ENCODE measurements around the gene DNAH17.

The DNAH17 gene

DNA sequence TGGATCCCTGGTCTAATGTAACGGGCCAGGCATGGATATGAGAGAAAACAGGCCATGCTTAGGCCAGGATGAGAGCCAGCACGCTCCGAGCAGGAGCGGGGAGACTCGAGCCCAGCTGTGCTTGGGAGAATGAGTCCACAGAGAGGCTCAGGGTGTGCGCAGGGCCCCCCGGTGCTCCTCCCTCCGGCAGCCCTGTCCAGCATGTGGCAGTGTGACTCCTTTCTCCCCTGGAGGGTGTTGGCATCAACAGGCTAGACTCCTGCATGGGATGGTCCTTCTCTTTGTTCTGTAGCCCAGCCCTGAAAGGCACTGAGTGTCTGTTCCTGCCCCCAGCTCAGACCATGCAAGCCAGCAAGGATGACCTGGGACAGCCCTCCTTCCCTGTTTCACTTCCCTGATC lies 175.3 kb downstream of the DNAH17 start:
- no peak for DNase-seq

DNA sequence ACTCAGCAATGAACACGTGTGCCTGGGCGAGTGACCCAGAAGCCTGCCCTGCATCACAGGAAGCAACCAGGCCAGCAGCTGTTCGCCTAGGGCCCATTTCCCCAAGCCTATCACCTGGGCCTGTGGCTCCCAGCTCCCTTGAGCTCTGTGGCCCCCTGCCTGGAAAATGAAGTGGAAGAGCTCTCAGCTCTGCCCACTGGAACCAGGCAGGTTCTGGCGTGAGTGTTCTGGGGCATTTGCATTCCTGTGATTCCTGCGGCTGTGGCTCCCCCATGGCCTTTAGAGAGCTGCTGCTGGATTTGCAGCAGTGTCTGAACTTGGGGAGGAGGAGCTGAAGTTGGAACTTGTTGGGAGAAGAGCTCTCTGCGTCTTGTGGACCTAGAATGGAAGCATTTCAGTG lies 175.9 kb downstream of the DNAH17 start:
- DNase-seq, result no peak

DNA sequence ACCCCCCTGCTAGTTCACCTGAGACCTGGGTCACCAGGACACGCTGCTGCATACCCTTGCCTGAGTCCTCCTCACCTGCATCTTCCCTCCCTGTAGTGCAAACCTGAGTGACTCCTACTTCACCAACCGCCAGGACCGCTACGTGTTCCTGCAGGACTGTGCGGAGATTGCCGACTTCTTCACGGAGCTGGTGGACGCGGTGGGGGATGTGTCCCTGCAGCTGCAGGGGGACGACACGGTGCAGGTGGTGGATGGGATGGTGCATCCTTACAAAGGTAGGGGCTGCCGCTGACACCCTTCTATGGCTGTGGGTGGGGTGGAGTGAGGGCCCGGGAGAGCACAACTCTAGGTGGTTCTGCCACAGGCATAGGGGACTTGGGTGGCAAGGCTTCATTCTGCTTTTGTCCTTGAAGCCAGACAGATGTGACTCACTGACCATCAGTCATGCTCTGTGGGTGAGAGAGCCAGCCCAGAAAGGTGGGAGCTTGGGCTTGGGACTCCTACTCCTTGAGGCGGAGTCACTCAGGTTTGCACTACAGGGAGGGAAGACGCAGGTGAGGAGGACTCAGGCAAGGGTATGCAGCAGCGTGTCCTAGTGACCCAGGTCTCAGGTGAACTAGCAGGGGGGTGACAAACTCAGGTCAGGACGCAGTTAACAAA lies 176.5 kb downstream of the DNAH17 start:
- no peak for DNase-seq

DNA sequence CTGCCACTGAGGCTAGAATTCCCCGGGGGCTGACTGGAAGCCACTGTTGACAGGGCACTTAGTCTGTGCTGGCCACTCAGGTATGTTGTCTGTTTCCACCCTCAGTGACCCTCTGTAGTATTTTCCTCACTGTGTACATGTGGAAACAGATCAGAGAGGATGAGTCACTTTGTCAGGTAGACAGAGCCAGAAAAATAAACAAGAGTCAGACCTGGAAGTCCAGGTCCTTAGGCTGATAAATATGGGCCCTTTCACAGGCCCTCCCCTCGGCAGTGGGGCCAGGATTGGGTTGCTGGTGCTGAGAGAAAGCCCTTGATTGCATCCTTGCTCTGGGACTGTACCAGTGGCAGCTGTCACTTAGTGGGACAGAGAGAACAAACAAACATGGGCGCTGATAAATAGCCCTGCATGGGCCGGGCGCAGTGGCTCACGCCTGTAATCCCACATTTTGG lies 177.5 kb downstream of the DNAH17 start:
- DNase-seq, result no peak

DNA sequence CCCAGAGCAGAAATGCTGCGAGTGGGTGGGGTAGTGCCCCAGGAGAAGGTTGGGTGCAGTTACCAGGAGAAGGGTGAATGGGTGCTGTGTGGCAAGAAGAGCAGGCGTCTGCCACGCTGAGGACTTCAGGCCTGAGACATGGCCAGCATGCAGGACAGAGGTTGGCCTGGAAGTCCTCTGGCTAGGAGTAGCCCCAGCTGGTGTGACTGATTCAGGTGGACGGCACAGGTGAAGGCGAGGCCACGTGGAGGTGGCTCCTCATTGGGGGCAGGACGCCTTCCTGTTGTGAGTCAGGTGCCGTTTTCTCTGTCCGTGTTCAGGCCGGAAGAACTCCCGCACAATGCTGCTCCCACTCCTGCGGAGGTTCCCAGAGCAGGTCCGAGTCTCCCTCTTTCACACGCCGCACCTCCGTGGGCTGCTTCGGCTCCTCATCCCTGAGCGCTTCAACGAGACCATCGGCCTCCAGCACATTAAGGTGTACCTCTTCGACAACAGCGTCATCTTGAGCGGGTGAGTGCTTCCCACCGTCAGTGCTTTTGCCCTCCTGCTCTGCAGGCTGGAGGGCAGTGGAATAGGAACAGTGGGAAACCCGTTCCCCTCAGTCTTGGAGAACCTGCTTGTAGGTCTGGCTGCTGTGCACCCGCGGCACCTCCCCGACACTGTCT lies 178.0 kb downstream of the DNAH17 start:
- DNase-seq, result no peak

DNA sequence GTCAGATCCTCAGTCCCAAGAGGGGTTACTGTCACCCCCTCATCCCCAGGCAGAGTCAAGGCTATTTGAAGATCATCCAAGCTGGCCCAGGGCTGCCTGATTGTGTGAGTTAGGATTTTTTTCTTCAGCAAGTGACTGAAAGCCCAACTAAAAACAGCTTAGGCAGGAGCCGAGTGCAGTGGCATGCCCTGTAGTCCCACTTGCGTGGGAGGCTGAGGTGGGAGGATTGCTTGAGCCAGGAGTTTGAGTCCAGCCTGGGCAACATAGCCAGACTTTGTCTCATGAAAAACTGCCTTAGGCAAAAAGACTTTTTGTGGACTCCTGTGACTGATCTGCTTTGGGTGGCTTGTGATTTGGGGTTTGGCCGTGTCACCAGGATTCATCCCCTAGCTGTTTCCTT lies 178.8 kb downstream of the DNAH17 start:
- DNase-seq, result no peak

DNA sequence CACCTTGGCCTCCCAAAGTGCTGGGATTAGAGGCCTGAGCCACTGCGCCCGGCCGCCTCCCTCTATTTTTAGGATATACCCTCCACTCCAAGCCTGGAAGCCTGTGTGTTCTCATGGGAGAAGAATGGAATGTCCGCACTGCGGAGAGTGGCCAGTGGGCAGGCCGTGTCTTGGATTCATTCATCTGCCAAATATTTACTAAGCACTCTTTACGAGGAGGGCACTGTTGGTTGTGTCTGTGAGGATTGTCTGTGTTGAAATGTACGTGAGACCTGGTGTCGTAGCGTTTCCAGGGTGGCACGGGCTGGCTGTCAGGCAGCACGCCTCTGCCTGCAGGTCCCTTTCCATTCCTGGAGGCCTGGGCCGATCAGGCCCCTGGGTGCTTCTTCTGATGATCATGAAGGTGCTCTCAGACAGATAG lies 179.5 kb downstream of the DNAH17 start:
- no peak for DNase-seq

DNA sequence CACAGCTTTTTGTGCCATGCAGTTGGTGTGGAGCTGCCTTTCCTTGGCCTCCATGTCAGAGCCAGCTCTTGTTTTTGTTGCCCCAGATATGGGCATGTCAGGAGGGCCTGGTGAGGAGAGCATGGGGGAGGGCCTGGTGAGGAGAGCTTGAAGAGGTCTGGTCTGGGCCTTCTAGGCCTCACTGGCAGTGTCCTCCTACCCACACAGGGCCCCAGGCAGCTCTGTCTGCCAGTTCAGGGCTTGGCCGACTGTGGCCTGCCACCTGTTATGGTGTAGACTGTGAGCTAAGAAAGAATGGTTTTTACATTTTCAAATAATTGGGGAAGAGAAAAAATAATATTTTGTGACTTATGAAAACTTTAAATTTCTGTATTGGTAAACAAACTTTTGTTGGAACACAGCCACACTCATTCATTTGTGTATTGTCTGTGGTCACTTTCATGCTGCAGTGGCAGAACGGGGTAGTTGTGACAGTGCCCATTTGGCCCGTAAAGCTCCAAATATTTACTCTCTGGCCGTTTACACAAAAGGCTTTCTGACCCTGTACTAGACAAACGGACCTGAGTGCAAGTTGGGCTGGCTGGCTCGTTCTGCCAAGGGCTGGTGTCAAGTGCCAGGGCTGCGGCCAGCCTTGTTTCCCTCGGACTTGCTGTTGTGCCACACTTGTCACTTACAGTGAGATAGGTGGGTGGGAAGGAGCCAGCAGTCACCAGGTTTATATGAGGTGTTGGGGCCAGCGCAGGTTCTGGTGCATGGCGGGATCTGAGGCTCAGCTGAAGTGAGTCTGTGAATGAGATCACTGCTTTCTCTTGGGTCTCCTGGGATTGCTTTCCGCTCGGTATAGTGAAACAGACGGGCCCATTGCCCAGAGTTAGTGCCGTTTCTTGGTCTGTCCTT lies 180.5 kb downstream of the DNAH17 start:
- no peak for DNase-seq

DNA sequence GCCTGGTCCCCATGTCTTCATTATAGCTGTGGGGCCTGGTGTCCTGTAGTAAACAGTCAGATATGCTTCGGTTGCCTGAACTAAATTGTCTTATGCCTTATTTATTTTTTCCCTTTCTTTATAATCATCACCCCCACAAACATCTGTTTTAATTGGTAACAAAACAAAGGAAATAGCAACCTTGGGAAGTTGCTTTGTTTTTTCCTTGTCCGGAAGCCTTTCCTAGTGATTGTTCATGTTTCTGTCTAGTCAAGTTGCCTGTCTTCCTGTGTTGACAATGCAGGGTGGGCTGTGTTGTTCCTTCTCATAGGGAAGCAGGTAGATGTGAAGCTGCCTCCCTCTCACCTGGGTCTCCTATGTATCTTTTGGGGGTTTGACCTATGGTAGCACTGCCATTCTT lies 182.0 kb downstream of the DNAH17 start:
- DNase-seq, result no peak

DNA sequence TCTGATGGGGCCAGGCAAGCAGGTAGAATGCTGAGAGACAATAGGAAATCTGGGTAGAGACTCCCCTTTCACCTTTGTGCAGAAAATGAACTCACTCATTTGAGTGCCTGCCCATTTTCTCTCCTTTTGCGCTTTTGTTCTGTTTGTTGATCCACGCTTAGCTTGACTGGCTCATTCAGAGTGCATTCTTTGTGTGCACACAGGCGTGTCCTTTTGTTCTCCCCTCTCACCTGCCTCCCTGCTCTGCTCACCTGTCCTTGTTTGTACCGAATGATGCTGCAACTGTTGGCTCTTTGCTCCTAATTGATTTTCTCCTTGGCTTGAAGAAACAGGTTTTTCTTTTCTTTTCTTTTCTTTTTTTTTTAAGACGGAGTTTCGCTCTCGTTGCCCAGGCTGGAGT lies 183.0 kb downstream of the DNAH17 start:
- DNase-seq, result no peak

DNA sequence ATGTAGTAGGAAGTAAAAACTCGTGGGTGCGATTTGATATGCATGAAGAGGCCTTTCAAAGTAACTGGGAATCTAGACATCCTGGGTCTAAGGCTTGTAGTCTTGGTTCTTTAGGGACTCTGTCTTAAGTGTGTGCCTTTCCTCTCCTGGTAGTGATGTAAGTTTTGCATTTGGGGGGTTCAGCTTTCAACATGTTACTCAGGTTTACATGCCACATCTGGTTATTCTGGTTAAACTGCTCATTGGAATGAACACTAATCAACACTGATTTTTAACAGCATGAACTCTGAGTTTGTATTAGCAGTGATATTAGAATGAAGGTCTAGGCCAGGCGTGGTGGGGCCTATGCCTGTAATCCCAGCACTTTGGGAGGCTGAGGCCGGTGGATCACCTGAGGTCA lies 183.6 kb downstream of the DNAH17 start:
- DNase-seq, result no peak

DNA sequence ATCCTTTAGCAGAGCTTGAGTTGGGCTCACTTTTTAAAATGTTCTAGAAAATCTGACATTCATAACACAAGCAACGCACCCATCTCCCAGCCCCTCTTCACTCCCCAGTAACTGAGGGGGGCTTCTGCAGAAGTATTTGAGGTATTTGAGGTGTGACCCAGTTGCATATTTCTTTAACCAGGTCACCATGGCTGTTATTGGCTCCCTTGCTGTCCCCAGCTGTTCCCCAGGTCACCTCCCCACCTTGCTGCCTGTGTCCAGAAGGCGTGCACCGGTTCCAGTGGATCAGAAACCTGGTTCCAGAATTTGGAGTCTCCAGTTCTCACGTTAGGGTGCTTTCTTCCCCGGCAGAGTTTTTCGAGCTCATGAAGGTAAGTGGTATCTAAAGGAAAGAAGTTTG lies 184.9 kb downstream of the DNAH17 start:
- DNase-seq, result no peak

DNA sequence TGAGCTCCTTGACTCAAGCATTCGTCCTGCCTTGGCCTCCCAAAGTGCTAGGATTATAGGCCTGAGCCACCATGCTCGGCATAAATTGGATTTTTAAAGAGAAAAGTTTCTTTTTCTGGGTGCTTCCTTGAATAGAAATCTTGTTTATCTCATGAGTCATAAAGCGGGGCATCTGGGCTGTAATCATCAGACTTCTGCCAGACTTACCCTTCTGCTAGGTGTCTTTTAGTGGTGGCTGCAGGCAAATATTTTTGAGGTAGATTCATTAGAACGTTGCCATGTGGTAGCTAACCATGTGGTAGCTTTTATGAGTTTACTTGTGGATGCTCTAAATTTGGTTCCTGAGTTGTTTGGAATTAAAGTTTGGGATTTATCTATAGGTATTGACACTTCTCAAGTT lies 185.4 kb downstream of the DNAH17 start:
- no peak for DNase-seq

DNA sequence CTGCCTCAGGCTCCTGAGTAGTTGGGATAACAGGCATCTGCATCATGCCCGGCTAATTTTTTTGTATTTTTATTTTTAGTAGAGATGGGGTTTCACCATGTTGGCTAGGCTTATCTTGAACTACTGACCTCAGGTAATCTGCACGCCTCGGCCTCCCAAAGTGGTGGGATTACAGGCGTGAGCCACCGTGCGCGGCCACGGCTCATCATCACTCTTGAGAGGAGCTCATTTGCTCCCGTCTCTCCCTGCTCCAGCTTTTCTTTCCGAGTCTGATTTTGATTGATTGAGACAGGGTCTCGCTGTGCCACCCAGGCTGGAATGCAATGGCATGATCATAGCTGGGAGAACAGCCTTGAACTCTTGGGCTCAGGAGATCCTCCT lies 186.2 kb downstream of the DNAH17 start:
- DNase-seq, result no peak

DNA sequence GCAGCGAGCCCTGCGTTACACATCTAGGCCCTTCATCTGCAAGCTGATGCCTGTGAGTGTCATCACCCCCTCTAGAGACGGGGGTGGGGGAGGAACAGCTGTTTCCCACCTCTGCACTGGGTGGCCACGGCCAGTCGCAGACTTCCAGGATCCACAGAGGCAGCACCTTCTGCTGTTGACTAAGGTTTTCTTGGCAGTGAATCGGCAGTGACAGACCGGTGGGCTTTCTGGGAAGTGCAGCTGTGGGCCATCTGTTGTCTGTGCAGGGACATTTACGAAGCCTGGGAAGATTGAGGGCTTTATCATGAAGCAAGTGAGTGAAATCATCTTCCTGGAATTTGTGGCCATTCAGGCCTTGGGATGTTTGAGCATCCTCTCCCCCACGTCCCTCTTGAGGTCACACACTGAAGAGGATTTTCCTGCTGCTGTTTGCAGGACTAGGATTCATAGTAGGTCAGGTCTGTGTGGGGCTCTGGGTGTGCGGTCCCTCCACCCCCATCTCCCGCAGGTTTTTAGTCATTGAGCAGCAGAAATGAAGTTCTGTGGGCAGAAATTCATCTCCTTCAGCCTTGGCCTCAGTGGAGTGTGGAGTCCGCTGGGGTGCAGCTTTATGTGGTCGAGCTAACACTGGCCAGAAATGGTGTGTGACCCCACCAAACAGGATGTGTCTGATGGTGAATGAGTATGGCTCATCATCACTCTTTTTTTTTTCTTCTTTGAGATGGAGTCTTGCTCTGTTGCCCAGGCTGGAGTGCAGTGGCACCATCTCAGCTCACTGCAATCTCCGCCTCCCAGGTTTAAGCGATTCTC lies 186.8 kb downstream of the DNAH17 start:
- no peak for DNase-seq

DNA sequence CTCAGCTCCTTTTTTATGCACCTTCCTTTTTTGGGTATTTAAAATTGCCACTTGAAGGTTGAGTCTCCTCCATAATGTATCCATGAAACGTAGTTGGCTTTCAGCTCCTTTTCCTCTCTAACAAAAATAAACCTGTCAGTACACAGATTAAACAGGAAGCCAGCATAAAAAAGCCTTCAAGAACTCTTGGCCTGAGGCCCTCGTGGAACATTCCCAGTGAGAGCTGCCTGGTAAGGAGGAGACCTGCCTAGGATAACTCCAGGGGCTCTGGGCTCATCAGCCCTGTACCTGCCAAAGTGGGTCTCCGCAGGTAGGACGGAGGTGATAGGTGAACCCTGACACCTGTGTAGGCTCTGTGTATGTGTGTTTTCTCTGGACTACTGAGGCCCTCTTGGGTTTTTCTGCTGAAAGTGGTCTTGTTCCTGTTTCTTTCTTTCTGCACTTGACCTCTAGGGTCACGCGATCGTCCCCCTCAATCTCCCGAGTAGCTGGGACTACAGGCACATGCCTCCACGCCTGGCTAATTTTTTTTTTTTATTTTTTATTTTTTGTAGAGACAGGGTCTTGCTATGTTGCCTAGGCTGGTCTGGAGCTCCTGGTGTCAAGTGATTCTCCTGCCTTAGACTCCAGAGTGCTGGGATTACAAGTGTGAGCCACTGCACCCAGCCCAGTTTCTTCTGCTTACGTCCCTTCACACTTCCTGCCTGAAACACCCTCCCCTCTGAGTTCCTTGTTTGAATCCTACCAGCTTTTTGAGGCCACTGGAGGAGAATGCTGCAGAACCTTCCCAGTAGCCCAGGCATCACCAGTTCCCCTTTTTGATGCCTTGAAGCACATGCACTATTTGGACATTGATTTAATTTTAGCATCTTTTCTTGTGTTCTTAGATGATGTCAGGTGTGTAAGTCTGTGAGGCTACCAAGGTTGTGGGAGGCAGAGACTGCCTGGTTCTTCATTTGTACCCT lies 188.9 kb downstream of the DNAH17 start:
- peak; percentile 96 for DNase-seq

DNA sequence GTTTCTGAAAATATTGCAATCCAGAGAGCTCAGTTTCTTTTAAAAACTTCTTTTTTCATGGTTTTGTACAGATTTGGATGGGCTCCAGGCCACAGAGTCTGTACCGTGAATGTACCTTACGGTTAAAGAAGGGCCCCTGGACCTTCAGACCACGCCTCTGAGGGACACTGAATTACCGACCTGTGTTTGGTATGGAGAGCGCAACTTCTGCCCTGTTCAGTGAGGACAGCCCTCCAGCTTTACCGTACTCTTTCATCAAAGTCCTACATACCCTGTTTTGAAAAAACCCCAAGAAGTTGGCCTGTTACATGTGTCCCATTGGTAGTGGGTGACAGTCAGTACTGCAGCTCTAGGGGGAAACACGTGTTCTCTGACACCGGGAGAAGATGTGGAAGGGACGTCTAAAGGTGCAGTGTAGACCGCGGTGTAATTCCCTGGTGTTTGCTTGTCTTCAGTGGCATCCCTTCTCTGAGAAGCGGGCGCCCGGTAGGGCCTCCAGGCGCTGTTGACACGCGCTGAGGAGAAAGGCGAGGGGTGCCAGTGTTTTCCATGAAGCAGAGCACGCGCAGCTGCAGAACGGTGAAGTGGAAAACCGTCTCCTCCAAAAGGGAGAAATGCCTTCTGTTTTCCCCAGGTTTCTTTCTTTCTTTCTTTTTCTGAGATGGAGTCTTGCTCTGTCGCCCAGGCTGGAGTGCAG lies 192.6 kb downstream of the DNAH17 start:
- no peak for DNase-seq

DNA sequence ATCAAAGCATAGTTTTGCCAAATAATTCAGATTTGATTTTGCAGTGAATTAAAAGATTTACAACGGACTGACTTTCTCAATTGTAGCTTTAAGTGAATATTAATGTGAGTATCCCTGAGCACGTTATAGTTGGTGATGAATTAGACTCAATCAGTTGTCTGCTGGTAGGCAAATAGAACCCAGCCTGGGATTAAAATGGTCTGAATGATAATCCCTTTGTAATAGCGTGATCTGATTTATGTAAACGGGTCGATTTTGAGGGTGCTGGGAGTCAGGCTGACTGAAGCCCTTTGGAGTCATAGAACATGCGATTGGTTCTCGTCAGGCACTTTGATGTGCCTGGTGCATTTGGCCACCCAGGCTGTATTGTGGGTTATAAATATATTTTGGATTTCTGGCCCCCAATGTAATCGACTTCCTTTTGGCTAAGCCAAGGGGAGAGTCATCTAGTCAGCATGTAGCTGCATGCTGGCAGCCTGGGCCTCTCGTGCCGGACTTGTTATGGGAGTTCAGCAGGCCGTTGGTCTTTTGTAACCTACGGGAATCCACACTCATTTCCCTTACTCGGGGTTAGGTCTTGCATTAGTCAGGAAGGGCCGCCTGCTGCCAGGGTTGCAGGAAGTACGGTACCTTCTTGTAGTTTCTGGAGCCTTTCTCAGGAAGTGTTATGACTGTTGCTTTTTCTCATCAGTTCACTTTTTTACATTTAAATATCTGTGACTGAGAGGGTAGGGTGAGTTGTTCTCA lies 193.3 kb downstream of the DNAH17 start:
- DNase-seq, result peak; percentile 97

DNA sequence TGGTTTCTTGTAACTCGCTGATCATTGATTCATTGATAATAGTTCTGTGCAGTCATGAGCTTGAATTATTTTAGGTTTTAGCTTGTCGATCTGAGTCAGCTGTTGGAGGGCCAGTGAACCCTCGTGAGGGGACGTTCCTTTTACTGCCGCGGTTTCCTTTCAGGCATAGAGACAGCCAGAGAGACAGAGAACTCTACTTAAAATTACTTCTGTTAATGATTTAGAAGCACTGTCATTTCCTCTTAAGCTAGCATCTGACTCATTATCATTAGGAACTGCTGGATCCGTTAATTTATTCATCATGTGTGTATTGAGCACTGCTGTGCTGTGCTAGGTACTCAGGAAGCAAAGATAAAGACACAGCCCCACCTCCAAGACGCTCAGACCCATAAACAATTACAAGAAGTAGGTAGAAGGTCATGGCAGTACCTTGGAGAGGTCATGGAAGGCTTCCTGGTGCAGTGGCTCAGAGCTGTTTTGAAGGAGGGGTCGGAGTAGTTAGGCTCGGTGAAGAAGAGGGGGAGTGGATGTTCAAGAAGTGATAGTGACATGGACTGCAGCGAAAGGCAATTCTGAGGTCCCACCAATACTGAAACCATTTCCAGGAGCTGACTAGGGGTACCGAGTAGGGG lies 195.5 kb downstream of the DNAH17 start:
- DNase-seq, result peak; percentile 64

DNA sequence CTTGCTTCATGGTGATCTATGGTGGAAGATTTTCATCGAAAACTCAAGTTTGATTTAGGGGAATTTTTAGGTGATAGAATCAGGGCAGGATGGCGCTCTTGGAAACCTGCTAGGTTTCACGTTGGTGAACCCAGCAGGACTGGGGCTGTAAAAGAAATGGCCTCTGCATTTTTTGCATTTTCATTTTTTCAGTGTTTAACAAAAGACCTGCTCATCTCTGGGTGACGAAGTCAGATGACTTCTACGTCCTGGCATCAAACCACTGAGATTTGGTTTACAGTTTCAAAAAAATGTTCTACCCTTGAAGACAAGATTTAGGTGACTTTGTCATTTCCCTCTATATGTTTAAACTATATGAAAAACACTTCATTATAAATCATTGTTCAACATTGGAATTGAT lies 196.8 kb downstream of the DNAH17 start:
- DNase-seq, result no peak

Data from MV-4-11 (cell line).